Activated effector memory CD4-positive, alpha-beta T cell treated with Interleukin-2 at 50 U/mL for 16 hours (primary cell): Measurements from ENCODE around the gene AMOTL2.

Experiments
- DNase-seq: peaks from one replicate; pipeline ENCODE4 v3.0.0-alpha.2; 2020

AMOTL2 gene

GRCh38 chr3:134374105-134374790, at the start of gene AMOTL2:
Gene AMOTL2, minus strand, starts transcription at chr3:134374447. Its CDS starts 3,014 bp downstream, at chr3:134371433.
- no peak for DNase-seq

GRCh38 chr3:134423153-134423552, 48.9 kb upstream of the AMOTL2 start:
- no peak for DNase-seq

DNA sequence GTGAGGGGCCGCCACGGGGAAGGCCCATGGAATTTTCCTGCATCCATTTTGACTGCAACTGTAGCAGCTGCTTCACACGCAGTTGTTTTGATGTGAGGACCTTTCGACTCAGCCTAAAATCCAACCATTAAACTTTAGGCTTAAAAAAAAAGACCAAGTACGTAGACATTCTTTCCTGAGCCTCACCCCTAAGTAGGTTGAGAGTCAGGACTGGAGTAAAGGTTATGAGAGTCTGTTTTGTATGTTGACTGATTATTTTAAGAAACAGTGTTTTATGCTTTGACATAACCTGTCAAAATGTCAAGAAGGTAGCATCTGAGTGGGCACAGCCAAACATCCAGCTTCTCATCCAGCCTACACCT, 45.7 kb upstream of the AMOTL2 start:
- DNase-seq = no peak

- no peak for DNase-seq
Observed at GRCh38 chr3:134419214-134419959, 45.1 kb upstream of the AMOTL2 start.

GRCh38 chr3:134409041-134409440, 34.8 kb upstream of the AMOTL2 start:
- DNase-seq = no peak

DNA sequence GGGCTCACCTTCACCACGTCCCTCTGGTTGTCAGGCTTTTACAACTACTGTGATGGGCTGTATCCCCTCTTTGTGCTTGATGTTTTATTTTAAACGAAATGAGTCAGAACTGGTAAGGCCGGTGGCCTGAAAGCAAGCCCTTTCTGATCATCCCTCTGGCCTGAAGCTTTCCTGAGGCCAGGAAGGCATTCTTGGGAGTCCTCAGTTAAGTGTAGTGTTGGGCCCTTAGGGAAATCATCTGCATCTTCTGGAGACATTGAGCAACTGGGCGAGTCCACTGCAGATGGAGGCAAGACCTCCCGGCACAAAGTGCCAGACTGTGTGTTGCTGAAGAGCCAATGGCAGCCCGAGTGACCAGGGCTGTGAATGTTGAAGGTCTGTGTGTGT, 33.0 kb upstream of the AMOTL2 start:
- no peak for DNase-seq

DNA sequence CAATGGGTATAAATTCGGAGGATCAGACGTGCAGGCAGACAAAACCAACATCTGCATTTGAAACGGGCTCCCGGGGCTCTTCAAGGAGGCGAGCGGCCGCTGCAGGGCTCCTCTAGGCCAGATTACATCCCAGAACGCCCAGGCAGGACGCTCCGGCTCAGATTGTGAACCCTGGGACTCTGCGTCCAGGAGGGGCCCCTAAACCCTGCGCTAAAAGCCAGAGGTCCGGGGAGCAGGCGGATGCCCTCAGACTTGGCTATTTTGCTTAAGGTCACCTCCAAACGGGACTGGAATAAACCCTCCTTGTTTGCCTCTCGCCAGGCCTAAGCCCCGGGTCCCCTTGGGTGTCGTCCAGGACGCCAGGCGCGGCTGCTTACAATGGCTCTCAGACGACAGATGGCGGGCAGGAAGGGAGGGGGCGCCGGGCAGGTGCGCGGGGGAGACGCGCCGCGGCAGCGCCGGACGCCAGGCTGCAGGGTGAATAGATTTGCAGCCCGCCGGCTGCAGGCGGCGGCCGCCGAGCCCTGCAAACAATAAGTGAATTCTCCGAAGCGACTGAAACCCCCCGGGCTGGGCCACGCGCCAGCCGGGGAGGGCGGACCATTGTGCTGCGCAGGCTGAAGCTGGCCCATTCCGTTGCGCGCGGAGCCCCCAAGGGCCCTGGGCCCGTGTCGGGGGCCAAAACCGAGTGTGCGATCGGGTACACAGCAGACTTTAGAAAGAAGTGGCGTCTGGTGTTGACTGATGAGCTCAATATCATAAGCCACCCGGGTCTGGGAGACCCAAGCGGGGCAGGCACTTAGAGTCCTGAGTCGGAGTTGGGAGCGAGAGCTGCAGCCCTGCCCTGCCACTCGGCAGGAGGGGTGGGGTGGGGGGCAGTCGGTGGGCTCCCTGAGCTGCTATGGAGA, 32.3 kb upstream of the AMOTL2 start:
- DNase-seq = no peak

GRCh38 chr3:134404366-134404885, 30.2 kb upstream of the AMOTL2 start:
- no peak for DNase-seq

DNA sequence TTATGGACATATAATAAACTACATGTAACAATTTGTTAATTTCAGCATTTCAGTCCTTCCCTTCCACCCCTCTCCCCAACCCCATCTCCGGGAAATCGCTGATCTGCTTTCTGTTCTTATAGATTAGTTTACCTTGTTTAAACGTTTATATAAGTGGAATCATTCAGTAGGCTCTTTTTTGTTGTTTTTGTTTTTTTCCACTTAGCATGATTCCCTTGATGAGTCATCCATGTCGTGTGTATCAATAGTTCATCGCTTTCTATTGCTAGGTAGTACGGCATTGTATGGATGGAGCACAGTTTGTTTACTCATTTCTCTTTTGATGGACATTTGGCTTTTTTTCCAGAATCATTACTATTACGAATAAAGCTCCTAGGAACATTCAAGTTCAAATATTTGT, 23.5 kb upstream of the AMOTL2 start:
- no peak for DNase-seq

GRCh38 chr3:134395103-134395502, 20.9 kb upstream of the AMOTL2 start:
- DNase-seq = no peak

GRCh38 chr3:134394380-134394779, 20.1 kb upstream of the AMOTL2 start:
- no peak for DNase-seq

DNA sequence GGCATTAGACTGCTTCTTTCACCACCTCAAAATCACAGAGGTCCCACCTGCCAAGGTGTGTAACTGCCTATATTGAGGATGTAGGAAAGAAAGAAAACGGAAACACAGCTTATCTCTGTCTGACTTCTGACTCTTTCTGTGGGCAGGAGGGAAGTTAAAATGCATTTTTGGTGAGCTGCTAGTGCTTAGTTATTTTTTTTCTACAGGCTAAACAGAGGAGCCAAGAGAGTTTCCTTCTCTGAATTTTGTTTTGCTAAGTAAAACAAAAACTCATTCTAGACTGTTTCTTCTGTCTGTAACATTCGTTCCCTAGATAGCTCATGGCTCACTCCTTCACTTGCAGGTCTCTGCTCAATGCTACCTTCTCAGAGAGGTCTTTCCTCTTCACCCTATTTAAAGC, 18.8 kb upstream of the AMOTL2 start:
- DNase-seq = no peak

- no peak for DNase-seq
Observed at GRCh38 chr3:134392336-134392983, 18.2 kb upstream of the AMOTL2 start.

- DNase-seq = no peak
Observed at GRCh38 chr3:134389865-134390264, 15.6 kb upstream of the AMOTL2 start.

DNA sequence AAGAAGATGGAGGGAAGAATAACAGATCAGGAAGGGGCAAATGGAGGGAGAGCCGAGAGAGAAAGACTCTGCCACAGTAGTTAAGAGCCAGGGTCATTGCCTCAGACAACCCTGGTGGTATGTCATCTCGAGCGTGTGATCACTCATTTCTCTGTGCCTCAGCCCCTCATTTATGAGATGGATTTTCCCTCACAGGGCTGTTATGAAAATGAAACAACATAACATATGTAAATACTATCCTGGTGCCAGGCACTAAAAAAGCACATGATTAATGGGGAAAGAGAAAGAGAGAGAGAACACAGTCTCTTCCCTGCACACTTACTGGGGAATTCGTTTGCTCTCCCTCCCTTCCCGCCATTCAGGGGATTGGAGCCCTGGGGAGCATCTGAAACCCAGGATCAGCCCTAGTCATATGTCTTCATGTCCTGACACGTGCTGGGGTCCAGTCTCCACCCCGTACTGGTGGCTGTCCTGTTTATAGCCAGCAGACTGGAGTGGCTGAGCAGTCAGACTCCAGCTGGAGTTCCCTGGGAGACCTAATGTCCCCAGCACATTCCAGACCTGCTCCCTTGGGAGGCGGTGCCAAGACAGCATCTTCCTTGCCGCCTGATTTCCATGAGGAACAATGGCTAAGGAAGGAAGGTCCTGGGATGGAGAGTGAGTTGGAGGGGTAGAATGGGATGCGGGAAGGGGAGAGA, 14.7 kb upstream of the AMOTL2 start:
- DNase-seq = no peak

DNA sequence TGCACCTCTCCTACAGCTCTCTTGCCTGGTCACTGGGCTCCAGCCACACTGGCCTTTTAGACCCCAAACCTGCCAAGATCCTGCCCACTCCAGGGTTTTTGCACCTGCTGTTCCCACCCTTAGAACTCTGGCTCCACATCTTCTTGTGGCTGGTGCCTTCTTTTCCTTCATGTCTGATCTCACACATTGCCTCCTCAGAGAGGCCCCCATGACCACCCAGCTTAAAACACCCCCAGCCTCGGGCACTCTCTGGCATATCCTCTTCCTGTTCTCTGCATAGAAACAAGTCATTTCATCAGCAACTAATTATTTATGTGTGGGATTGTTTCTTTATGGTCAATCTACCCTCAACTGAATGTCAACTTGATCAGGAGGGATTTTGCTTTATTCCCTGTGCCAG, 14.0 kb upstream of the AMOTL2 start:
- DNase-seq = no peak

GRCh38 chr3:134387293-134387692, 13.0 kb upstream of the AMOTL2 start:
- no peak for DNase-seq

DNA sequence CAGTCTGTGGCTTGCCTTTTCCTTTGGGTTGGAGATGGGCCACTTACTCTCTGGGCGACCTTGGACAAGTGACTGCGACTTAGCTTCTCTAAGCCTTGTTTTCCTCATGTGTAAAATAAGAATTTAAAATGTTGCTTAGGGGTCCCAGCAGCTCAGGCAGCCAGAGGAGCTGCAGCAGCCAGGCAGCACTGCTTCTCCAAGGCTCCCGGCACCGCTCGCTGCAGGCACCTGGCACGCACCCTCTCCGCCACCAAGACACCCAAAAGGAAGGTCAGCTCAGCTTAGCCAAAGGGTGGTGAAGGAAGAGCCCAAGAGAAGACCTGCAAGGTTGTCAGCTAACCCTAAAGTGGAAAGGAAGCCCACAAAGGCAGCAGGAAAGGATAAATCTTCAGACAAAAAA, 10.7 kb upstream of the AMOTL2 start:
- no peak for DNase-seq

DNA sequence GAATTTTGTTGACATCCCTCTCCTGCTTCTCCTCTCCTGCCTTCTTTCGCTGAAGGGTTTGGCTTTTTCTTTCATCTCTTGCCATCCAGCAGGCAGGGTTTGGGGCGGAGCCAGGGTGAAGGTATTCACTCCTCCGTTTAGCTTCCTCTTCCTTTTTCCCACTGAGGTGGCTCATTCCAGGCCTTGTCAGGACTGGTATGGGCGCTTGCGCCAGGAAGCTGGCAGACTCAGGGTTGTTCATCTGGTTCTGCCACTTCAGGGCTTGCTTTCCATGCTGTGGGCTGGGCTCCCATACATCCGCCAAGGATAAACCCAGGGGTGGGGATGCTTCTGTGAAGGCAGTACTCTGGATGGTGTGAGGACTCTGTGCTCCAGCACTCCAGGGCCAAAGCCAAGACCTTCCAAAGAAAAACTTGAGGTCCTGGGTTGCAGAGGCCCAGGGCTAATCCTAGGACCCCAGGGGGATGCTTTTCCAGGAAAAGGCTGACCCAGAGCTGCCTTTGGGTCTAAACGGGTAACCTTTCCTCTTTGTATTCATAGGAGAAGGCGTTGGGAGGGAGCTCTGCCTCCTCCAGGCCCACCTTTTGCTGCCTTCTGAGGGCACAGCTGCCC, 7.7 kb upstream of the AMOTL2 start:
- DNase-seq = no peak

DNA sequence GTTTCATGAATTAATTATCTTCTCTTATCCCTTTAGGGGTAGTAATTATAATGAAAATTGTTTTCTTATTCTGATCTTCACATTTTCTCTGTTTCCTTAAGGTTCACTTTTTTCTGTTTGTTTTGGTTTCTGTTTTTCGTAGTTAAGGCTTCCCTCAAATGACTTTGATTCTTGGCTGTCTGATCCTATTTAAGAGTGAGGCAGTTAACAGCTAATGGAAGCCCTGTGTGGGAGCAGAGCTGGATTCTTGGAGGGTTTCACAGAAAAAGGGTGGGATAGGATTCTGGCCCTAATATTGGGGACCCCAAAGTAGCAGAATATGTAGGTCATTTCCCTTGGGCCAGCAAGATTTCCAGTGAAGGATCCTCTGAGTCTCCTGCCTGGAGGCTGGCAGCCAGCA, 6.8 kb upstream of the AMOTL2 start:
- no peak for DNase-seq

DNA sequence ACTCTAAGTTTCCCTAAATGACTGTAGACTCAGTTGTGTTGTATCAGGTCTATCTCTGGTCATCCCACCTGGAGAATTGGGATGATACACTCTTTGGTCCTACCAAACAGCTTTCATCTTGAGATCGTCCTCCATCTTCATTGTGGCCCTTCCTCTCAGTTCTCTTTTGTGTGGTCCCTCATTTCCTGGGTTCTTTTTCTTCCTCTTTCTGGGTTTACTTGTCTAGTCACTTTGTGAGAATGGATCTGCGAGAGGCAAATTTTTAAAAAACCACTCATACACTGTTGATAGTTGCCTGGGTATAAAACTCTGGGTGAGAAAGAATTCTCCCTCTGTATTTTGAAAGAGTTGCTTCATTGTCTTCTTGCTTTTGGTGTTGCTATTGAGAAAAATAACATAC, 6.0 kb upstream of the AMOTL2 start:
- DNase-seq = no peak

- no peak for DNase-seq
Observed at GRCh38 chr3:134378818-134379217, 4.6 kb upstream of the AMOTL2 start.
